HS-27A (cell line): ENCODE results near the gene SCART1.
"Not testable (repeated sequence)": the region's sequence is repeated elsewhere in the genome, so short reads cannot be mapped to it uniquely, and the experiment has no call there.

ENCODE experiments used
- DNase-seq: peaks from one replicate; pipeline ENCODE4 v3.0.0-alpha.2; 2012; ENCODE audit warnings: low read depth, missing footprints

The SCART1 gene

GRCh38 chr10:133432789-133433188, 21.0 kb upstream of the SCART1 start:
- not testable (repeated sequence) for DNase-seq

DNA sequence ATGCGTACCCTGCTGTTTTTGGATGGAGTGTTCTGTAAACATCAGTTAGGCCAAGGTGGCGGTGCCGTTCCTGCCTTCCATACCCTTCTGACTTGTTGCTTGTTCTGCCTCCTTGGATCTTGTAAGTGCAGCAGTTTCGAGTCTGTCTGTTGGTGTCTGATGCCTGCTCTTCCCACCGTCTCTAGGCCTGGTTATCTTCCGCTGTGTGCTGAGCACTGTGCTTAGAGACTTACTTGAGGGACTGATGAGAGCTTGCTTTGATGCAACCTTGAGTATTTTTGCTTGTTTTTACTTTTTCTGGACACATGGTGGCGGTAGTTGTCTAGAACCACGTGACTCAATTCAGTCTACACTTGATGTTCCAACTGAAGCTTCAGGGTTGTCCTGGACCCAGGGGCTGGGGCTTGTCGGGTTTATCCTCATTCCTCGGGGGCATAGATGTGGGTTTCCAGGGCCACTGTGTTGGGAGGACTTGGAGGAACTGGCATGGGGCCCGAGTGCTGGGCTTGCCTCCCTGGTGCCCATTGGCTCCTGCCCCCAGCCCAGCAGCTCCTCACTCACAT, 15.0 kb upstream of the SCART1 start:
- DNase-seq, result no peak

DNA sequence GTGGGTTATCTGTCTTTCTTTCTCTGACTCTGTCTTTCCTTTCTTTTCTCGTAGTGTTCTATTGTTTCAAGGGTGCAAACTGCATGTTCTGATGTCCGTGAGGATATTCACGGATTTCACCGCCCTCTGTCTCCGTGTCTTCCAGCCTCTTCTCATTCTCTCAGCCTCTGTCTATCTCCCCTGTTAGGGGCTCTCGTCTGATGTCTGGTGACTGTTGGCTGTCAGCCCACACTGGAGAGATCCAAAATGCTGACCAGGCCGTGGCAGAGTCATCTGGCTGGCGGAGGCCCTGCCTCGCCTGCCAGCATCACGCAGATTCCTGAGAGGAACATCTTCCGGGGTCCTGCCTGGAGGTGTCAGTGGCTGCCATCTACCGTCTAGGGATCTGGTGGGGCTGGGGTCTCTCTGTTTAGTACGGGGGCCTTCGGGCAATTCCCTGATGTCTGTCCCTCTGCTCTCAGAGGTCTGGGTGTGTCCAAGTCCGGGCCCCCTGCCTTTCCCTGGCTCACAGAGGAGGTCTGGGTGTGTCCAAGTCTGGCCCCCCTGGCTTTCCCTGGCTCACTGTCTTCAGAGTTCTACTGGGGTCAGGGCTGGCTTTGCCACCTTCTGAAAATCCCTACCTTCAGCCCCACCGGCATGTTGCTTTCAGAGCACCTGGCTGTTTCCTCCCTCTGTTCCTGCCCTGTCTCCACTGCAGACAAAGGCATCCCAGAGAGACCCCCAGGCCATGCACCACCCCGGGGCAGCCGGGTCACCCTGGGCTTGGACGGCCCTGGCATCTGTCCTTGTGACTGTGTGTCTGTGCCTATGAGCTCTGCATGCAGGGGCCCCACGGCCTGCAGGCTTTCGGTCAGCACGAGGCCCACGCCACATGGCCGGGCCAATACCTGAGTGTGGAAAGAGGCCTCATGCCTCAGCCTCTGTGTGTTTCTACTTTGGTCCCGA, 14.0 kb upstream of the SCART1 start:
- no peak for DNase-seq

DNA sequence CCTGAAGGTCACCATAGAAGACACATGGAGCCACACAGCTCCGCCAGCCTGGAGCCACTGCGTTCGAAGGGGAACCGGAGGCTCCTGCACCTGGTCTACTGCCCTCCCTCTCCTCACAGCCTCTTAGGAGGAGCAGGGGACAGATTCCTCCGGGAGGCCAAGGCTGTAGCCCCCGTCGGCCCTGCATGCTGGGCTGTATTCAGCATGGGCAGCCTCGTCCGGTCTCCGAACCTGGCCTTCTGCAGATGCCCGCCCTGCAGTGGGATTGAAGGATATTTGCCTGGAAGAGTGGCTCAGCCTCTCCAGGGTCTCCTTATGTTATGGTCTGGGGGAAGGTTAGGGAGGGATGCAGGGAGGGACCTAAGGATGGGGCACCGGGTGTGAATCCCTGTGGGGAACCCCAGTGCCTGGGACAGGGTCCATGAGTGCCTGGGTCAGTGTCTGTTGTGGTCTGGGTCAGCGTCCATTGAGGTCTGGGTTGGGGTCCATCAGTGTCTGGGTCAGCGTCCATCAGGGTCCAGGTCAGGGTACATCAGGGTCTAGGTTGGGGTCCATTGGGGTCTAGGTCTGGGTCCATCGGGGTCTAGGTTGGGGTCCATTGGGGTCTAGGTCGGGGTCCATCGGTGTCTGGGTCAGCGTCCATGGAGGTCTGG, 13.0 kb upstream of the SCART1 start:
- no peak for DNase-seq

DNA sequence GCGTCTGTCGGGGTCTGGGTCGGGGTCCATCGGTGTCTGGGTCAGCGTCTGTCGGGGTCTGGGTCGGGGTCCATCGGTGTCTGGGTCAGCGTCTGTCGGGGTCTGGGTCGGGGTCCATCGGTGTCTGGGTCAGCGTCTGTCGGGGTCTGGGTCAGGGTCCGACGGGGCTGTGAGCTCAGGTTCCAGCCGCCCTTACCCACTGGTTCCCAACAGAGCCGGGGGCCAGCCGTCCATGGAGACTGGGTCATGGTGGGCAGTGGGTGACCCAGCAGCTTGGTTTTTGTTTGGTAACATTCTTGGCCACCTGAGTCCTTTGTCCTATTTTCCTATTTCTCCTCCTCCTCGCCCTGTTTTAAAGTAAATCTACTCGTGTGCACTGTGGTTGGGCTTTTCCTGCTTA, 12.4 kb upstream of the SCART1 start:
- DNase-seq, result not testable (repeated sequence)

- DNase-seq, result no peak
These were observed 12.0 kb upstream of the SCART1 start for GRCh38 chr10:133441780-133442179.

- no peak for DNase-seq
These were observed 11.4 kb upstream of the SCART1 start for GRCh38 chr10:133442191-133442966.

DNA sequence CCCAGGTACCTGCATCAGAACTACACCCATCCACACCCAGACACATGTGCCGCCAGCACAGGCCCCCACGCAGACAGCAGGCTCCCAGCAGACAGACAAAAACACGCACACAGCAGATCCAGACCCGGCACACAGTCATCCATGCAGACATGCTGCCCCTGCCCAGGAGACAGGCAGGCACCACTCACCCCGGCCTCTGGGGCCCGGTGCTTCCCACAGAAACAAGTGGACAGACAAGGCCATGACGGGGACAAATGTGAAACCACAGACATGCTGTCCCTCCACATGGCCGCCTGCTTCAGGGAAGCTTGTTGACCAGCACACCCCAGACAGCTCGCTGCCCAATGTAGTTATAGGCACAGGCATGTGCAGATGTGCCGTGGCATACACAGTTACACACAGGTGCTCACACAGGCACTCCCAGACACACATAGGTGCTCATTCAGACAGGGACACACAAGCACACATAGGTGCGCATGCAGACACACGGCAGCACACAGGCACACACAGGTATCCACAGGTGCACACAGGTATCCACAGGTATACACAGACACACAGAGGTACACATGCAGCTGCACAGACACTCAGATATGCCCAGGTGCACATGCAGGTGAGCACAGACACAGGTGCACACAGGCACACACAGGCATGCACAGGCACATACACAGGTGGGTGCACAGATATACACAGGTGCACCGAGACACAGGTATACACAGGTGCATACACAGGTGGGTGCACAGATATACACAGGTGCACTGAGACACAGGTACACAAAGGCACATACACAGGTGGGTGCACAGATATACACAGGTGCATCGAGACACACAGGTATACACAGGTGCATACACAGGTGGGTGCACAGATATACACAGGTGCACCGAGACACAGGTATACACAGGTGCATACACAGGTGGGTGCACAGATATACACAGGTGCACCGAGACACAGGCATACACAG, 10.5 kb upstream of the SCART1 start:
- DNase-seq, result no peak

DNA sequence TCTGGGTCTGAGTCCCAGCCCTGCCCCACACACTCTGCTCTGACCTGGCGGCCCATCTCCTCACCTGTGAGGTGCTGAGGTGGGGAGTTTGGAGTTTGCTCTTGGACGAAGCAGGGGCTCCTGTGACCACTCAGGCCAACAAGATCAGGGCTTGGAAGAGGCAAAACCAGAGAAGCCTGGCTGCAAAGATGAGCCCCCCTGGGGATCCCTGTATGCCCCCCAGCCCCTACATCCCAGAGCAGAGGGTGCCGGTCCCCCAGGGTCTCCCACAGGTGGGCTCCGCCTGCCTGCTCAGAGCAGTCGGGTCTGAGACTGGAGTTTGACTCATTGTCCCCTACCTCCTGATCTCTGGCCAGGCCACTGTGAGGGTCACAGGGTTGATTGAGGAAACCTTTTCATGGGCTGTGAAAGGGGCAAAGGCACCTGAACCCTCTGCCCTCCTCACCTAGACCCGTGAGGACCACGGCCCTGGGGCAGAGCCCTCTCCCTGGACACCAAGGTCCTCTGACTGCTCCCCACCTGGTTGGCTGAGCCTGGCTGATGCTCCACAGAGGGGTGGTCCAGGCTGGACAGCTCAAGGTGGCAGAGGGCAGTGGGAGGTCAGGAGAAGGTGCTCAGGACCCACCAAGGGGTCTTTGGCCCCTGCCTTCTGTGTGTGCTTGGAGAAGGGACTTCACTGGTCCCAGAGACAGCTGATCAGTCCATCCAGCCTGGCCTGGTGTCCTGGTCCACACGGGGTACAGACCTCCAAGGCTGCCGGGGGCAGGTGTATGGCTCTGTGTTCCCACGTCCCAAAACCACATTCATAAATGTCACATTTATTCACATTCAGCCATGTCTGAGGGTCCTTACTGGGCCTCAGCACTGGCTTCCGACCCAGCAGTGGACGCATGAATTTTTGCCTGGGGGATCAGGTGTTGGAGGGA, 9.1 kb upstream of the SCART1 start:
- no peak for DNase-seq

GRCh38 chr10:133445268-133445732, 8.4 kb upstream of the SCART1 start:
- no peak for DNase-seq

GRCh38 chr10:133445751-133446708, 7.7 kb upstream of the SCART1 start:
- DNase-seq, result no peak

- no peak for DNase-seq
These were observed 6.8 kb upstream of the SCART1 start for GRCh38 chr10:133446979-133447378.

DNA sequence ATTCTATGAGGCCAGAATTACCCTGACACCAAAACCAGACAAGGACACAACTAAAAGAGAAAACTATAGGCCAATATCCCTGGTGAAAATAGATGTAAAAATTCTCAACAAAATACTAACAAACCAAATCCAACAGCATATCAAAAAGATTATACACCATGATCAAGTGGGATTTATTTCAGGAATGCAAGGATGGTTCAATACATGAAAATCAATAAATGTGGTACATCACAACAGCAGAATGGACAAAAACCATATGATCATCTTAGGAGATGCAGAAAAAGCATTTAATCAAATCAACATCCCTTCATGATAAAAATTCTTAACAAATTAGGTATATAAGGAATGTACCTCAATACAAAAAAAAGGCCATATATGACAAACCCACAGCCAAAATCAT, 5.6 kb upstream of the SCART1 start:
- no peak for DNase-seq

GRCh38 chr10:133451346-133451745, 2.4 kb upstream of the SCART1 start:
- DNase-seq, result no peak

- no peak for DNase-seq
These were observed 1.3 kb upstream of the SCART1 start for GRCh38 chr10:133452453-133452852.

DNA sequence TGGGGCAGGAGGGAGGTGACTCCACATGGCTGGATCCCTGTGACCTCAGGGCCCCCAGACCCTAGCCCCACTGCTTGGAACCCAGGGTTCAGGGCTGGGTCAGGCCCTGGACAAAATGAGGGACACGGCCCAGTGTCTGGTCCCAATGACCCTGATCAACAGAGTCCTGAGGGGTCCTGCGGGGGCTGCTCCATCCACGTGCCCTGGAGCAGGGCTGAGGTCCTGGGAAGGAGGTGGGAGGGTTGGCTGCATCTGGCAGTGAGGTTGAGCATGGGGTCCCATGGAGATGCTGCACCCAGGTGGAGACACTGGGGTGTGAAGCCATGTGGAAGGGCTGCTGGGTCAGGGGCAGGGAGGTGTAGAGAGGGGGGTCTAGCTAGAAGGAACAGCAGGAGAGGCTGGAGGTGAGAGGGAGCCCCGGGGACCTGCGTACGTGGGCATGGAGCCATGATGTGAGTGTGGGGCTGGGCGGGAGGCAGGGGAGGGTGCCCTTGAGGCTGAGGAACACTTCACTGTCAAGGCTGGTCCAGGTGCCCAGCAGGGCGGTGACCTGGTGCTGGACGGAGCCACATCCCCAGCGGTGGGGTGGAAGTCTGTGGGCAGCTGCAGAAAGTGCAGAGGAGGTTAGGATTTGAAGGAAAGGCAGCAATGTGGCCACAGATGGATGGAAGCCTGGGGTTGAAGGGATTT, 604 bp downstream of the SCART1 start:
- DNase-seq, result no peak

DNA sequence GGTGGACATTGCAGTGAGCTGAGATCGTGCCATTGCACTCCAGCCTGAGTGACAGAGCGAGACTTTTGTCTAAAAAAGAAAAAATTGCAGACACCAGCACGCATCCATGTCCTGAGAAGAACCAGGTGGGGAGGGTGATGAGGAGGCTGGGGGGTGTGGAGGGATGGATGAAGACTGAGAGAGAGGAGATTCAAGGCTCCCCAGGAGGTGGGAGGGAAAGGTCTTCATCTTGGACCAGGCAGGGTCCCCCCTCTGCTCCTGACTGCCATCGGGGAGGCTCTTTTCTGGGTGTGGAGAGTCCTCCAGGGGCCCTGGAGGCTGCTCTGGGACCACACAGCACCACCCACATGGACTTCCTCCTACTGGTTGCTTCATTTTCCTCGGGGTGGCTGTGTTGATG, 1.5 kb downstream of the SCART1 start:
- DNase-seq, result no peak

DNA sequence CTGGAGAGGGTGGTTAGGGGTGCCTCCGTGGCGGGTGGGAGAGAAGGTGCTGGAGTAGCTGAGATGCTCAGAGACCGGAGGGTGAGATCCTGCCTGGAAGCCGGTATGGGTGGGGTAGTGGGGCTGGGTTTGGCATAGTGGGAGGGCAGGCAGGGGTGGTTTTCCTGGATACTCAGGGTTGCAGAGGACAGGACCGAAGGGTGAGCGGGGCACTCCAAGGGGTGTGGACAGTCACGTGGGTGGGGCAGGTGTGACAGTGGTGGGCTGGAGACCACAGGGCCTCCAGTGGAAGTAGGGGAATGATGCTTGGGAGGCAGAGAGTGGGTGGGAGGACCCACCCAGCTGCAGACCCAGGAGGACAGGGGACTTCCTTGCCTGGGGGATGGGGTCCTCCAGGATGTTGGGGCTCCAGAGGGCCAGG, 1.9 kb downstream of the SCART1 start:
- DNase-seq, result no peak
